Rectal smooth muscle tissue (tissue), 1 donor: ENCODE measurements around the gene NDUFS7.

Experiments used
- H3K27ac ChIP-seq: one replicate; pipeline ENCODE4 v1.7.0; 2013; ENCODE audit warnings: low read depth, low read length, inconsistent platforms
- H3K27me3 ChIP-seq: one replicate; pipeline ENCODE4 v1.7.0; 2013; ENCODE audit warnings: low read length; ENCODE audit not compliant: control insufficient read depth, insufficient read depth
- H3K36me3 ChIP-seq: one replicate; pipeline ENCODE4 v1.7.0; 2013; ENCODE audit warnings: low read length; ENCODE audit not compliant: control insufficient read depth, insufficient read depth
- H3K4me1 ChIP-seq: one replicate; pipeline ENCODE4 v1.7.0; 2013; ENCODE audit warnings: low read length; ENCODE audit not compliant: control insufficient read depth, insufficient read depth
- H3K4me3 ChIP-seq: one replicate; pipeline ENCODE4 v1.7.0; 2013; ENCODE audit warnings: low read length
- H3K9ac ChIP-seq: one replicate; pipeline ENCODE4 v1.7.0; 2013; ENCODE audit warnings: low read length

Gene NDUFS7

GRCh38 chr19:1401889-1402217 is 18.1 kb downstream of the NDUFS7 start:
- peaks cover 2% of the 10 kb centered on the region for H3K4me1 ChIP-seq
- H3K27me3 ChIP-seq: peaks cover 15% of the 10 kb centered on the region
- no peaks in the 10 kb centered on the region for H3K36me3 ChIP-seq
- H3K9ac ChIP-seq: no peak overlapping the region
- H3K4me3 ChIP-seq: no peak overlapping the region
- no peak overlapping the region for H3K27ac ChIP-seq

DNA sequence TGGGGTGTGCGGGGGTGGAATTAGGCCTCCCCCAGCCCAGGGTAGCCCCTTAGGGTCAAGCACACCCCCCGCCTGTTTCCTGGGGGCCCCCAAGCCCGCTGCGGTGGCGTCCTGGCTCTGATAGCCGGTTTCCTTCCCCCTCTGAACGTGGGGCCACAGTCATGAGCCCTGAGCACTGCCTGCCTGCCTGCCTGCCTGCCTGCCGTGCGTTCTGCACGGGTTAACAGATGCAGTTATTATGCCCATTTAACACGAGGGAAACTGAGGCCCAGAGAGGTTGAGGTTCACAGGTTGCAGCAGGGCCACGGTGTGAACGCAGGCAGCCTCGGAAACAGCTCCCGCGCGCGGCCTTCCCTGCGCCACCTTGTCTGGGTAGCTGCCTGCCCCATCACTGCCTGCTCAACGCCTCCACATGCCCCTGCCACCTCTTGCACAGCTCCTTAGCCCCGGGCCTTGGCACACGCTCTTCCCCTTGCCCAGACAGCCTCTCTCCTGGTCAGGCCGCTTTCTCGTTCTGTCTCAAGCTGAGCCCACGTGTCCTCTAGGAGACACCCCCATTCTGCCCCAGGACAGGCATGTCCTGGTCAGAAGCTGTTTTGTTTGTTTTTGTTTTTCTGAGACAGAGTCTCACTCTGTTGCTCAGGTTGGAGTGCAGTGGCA is 18.8 kb downstream of the NDUFS7 start:
- Histone ChIP-seq H3K9ac (no peak overlapping the region), H3K4me3 (no peak overlapping the region), H3K27ac (no peak overlapping the region), H3K36me3 (no peaks in the 10 kb centered on the region), H3K4me1 (peaks cover 2% of the 10 kb centered on the region), H3K27me3 (peaks cover 15% of the 10 kb centered on the region)

DNA sequence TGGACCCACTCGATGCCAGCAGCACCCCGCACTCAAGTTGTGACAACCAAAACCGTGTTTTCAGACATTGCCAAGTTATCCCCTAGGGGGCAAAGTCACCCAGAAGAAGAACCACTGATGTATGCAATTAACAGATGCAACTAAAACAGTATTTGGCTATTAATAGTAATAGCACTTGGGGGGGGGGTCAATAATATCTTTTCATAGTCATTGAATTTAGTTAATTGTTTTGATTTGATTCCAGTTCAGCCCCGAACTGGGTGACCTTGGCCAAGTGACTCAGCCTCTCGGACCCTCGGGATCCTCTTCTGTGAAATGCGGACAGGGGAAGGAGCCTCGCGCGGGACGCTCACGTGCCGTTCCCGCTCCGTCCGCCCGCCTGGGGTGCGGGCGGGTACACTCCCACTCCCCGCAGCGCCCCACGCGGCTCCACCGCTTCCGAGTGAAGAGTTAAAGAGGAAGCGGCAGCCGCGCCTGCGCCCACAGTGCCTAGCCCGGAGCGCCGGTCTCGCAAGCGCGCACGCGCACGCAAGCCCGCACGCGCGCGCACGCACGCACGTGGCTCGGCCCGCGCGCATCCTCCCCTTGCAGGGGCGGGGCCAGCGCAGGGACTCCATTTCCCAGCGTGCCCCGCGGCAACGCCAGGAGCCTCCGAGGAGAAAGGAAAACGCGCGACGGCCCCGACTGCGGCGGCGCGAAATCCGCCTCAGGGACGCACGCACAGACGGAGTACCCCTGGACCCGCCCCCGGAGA is 23.2 kb downstream of the NDUFS7 start:
- peak overlapping the region; percentile 75 for H3K4me3 ChIP-seq
- peak overlapping the region; percentile 83 for H3K27ac ChIP-seq
- peaks cover 2% of the 10 kb centered on the region for H3K36me3 ChIP-seq
- H3K4me1 ChIP-seq: peaks cover 21% of the 10 kb centered on the region
- peaks cover 11% of the 10 kb centered on the region for H3K27me3 ChIP-seq
- no peak overlapping the region for H3K9ac ChIP-seq

- Histone ChIP-seq H3K4me3 (peak within 1 kb of the TSS; percentile 75), H3K27me3 (peaks cover 3% of the 10 kb centered on the region), H3K27ac (peak within 1 kb of the TSS; percentile 83), H3K36me3 (peaks cover 2% of the 10 kb centered on the region), H3K4me1 (peaks cover 21% of the 10 kb centered on the region), H3K9ac (peak within 1 kb of the TSS; percentile 62)
These were observed 24.0 kb downstream of the NDUFS7 start, which contains the start of gene DAZAP1 for GRCh38 chr19:1407528-1408299. DAZAP1 (plus strand) TSS chr19:1407586; CDS start chr19:1407774, 188 bp downstream.

GRCh38 chr19:1408300-1409203 is 24.8 kb downstream of the NDUFS7 start:
- Histone ChIP-seq H3K9ac (peak overlapping the region; percentile 62), H3K36me3 (peaks cover 2% of the 10 kb centered on the region), H3K27me3 (no peaks in the 10 kb centered on the region), H3K4me1 (peaks cover 21% of the 10 kb centered on the region), H3K4me3 (peak overlapping the region; percentile 57), H3K27ac (peak overlapping the region; percentile 83)

- Histone ChIP-seq H3K4me1 (peaks cover 21% of the 10 kb centered on the region), H3K27ac (peak overlapping the region; percentile 83), H3K4me3 (peak overlapping the region; percentile 57), H3K36me3 (peaks cover 2% of the 10 kb centered on the region), H3K9ac (peak overlapping the region; percentile 57), H3K27me3 (no peaks in the 10 kb centered on the region)
These were observed 25.7 kb downstream of the NDUFS7 start for GRCh38 chr19:1409204-1410005.

GRCh38 chr19:1410136-1410786 is 26.6 kb downstream of the NDUFS7 start:
- H3K27me3 ChIP-seq: no peaks in the 10 kb centered on the region
- H3K36me3 ChIP-seq: peaks cover 2% of the 10 kb centered on the region
- no peak overlapping the region for H3K9ac ChIP-seq
- H3K4me3 ChIP-seq: peak overlapping the region; percentile 5
- no peak overlapping the region for H3K27ac ChIP-seq
- H3K4me1 ChIP-seq: peaks cover 25% of the 10 kb centered on the region

DNA sequence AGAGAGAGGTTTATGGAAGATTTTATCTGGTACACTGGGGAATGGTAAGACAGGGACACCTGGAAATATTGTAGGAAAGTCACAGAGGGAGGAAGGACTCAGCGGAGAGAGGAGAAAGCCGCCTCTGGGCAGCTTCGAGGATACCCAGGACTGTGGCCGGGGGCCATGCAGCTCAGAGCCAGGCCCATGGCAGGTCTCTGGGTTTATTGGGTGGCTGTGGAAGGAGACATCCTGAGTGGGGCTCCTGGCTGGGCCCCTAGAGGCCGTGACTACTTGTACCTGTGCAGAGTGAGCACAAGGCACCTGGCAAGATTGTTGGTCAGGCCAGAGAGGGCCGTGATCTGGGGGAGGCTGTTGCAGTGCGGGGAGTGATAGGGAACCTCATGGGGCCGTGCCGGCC is 27.1 kb downstream of the NDUFS7 start:
- Histone ChIP-seq H3K4me3 (peak overlapping the region; percentile 5), H3K4me1 (peaks cover 29% of the 10 kb centered on the region), H3K27me3 (no peaks in the 10 kb centered on the region), H3K27ac (no peak overlapping the region), H3K36me3 (peaks cover 2% of the 10 kb centered on the region), H3K9ac (no peak overlapping the region)

GRCh38 chr19:1411255-1412191 is 27.8 kb downstream of the NDUFS7 start:
- Histone ChIP-seq H3K27ac (peak overlapping the region; percentile 40), H3K36me3 (peaks cover 2% of the 10 kb centered on the region), H3K9ac (no peak overlapping the region), H3K4me1 (peaks cover 36% of the 10 kb centered on the region), H3K27me3 (no peaks in the 10 kb centered on the region), H3K4me3 (peak overlapping the region; percentile 13)

DNA sequence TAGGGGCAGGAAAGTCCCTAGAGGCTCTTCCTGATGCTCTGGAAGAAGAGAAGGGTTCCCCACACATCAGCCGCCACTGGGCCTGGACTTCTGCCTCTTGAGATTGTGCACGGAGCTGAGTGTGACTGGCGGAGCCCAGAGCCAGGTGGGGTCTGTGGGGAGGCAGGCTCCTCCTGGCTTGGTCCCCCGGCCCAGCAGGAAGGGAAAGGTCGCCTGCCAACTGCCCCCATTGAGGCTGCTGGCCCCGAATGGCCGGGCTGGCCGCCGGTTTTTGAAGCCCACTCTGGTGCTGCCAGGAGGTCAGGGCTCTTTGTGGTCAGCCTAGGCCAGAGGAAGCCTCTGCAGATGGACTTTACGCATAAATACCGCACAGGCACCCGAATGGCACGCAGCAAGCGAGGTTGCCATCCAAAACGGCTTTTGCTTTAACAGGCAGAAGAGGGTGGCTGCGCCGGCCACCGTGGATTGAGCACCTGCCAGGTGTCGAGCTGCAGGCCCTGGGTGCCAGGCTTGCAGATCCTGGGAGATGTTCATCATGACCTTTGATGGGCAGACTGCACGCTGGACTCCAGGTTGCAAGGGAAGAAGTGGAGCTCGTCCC is 28.7 kb downstream of the NDUFS7 start:
- Histone ChIP-seq H3K27me3 (no peaks in the 10 kb centered on the region), H3K27ac (no peak overlapping the region), H3K4me1 (peaks cover 40% of the 10 kb centered on the region), H3K9ac (no peak overlapping the region), H3K4me3 (no peak overlapping the region), H3K36me3 (peaks cover 2% of the 10 kb centered on the region)
